Vagina (tissue), 2 donors: ENCODE measurements around the gene FUNDC2.

Source experiments
- CTCF ChIP-seq, 3 experiments: fragments of 450-650 bp in 2 of 3; fragments of 200-600 bp in 1 of 3; sonication (generic) in 1 of 3; IDR thresholded peaks; one replicate each; pipeline ENCODE4 v1.5.1; 2017 to 2019; ENCODE audit warnings: antibody characterized with exemption in 3 of 3, mild to moderate bottlenecking in 2 of 3, moderate library complexity in 2 of 3
- POLR2A ChIP-seq, 2 donors: fragments of 450-650 bp; IDR thresholded peaks; one replicate each; pipeline ENCODE4 v1.6.1; 2017; ENCODE audit warnings: antibody characterized with exemption in 2 of 2, mild to moderate bottlenecking in 2 of 2, moderate library complexity in 2 of 2
- POLR2AphosphoS5 ChIP-seq, 2 donors: sonication (generic); formaldehyde crosslinking; IDR thresholded peaks; one replicate each; pipeline ENCODE4 v1.9.0; 2017; ENCODE audit warnings: antibody characterized with exemption in 2 of 2, mild to moderate bottlenecking in 2 of 2, low read depth in 1 of 2; ENCODE audit not compliant: insufficient read depth in 1 of 2

DNA sequence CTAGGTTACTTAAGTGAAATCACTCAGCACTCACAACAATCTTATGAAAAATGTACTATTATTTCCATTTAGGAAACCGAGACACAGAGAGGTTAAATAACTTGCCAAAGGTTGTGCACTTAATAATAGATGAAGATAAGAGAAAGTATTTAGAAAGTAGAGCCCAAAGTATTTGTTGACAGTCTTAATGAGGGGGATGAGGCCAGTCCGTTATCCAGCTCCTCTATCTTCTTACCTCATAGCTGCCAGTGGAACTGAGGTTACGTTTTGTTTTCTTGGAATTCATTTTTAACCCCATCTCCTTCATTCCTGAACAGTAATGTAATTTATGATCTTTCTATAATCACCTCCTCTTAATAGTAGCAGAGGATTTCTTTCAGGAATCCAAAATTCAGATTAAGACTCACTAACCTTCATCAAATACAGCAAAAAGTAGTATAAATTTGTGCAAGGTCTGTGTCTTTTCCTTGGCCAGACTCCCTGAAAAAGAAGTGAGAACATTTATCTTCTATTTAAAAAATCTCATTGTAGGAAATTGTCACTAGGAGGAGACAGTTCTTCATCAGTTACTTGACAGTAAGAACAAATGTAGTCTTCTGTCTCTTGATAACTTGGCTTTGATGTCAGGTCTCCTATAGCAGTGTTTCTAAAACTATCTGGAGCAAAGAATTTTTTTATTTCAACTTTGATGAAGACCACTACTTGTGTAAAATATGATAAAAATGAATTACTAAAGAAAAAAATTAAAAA lies 39.6 kb upstream of the FUNDC2 start:
- TF ChIP-seq POLR2A (IDR thresholded peaks at IDR 0.05) (no peak), CTCF (IDR thresholded peaks at IDR 0.05) (no peak), POLR2AphosphoS5 (IDR thresholded peaks at IDR 0.05; ENCODE audit: insufficient read depth in 1 of 2, low read depth in 1 of 2) (no peak)
